Muscle layer of duodenum (tissue), 2 donors: ENCODE measurements around the gene TCN2.
"Not testable (repeated sequence)": the region's sequence is repeated elsewhere in the genome, so short reads cannot be mapped to it uniquely, and the experiment has no call there.

ENCODE experiments used
- H3K27ac ChIP-seq: one replicate; pipeline ENCODE4 v1.7.0; 2013; ENCODE audit warnings: mild to moderate bottlenecking, low read length
- H3K27me3 ChIP-seq: one replicate; pipeline ENCODE4 v1.7.0; 2013; ENCODE audit warnings: low read depth, mild to moderate bottlenecking, control low read depth, low read length
- H3K36me3 ChIP-seq, 2 donors: one replicate each; pipeline ENCODE4 v1.7.0; 2013; ENCODE audit warnings: low read length in 2 of 2, control low read depth in 1 of 2, mild to moderate bottlenecking in 1 of 2; ENCODE audit not compliant: insufficient read depth in 2 of 2, control insufficient read depth in 1 of 2
- H3K4me1 ChIP-seq, 2 donors: one replicate each; pipeline ENCODE4 v1.7.0; 2013; ENCODE audit warnings: low read length in 2 of 2, mild to moderate bottlenecking in 2 of 2, control low read depth in 1 of 2, moderate library complexity in 1 of 2; ENCODE audit not compliant: insufficient read depth in 2 of 2, control insufficient read depth in 1 of 2
- H3K4me3 ChIP-seq, 2 donors: one replicate each; pipeline ENCODE4 v1.7.0; 2013; ENCODE audit warnings: low read length in 2 of 2, low read depth in 1 of 2, mild to moderate bottlenecking in 1 of 2
- H3K9me3 ChIP-seq, 2 donors: one replicate each; pipeline ENCODE4 v1.7.0; 2013; ENCODE audit warnings: low read length in 2 of 2, control low read depth in 1 of 2, mild to moderate bottlenecking in 1 of 2; ENCODE audit not compliant: control insufficient read depth in 1 of 2
- donor health status: healthy.

The TCN2 gene

GRCh38 chr22:30582051-30582450 lies 24.9 kb upstream of the TCN2 start:
- no peak overlapping the region for H3K27ac ChIP-seq
- H3K4me3 ChIP-seq = no peak overlapping the region
- no peaks in the 10 kb centered on the region for H3K4me1 ChIP-seq
- H3K27me3 ChIP-seq = no peaks in the 10 kb centered on the region
- H3K9me3 ChIP-seq = no peaks in the 10 kb centered on the region
- H3K36me3 ChIP-seq = peaks cover 83 to 98% of the 10 kb centered on the region in 2 donors

- no peak overlapping the region for H3K4me3 ChIP-seq
- H3K27ac ChIP-seq = no peak overlapping the region
- H3K27me3 ChIP-seq = no peaks in the 10 kb centered on the region
- H3K9me3 ChIP-seq = no peaks in the 10 kb centered on the region
- peaks cover 86 to 98% of the 10 kb centered on the region in 2 donors for H3K36me3 ChIP-seq
- H3K4me1 ChIP-seq = no peaks in the 10 kb centered on the region
Measured at GRCh38 chr22:30582788-30583545, 24.0 kb upstream of the TCN2 start.

DNA sequence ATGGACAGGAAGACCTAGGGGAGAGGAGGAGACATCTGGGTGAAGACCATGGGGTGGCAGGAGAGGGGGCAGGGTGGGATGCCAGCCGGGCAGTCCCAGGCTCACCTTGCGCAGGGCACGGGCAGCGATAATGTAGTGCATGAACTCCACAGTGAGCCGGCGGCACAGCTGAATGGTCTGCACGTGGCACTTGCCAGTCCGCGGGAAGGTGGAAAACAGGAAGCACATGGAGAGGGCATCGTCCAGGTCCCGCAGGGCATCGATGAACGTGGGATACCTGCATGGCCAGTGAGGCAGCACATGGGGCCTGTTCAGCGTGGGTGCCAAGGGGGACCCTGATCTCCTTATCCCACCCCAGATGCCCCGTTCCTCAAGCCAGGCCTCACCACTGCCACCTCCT lies 22.5 kb upstream of the TCN2 start:
- Histone ChIP-seq H3K4me3 (no peak overlapping the region), H3K36me3 (peaks cover 91 to 97% of the 10 kb centered on the region in 2 donors), H3K9me3 (no peaks in the 10 kb centered on the region), H3K4me1 (no peaks in the 10 kb centered on the region), H3K27me3 (no peaks in the 10 kb centered on the region), H3K27ac (no peak overlapping the region)

DNA sequence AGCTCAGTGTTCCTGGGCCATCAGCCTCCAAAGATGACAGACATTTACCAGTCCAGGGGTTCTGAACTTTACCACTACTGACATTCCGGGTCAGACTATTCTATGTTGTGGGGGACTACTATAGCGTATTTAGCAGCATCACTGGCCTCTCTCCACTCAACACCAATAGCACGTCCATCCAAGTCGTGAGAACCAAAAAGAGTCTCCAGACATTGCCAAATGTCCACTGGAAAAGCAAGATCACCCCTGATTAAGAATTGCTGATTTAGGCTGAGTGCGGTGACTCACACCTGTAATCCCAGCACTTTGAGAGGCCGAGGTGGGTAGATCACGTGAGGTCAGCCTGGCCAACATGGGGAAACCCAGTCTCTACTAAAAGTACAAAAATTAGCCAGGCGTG lies 20.6 kb upstream of the TCN2 start:
- no peaks in the 10 kb centered on the region for H3K27me3 ChIP-seq
- H3K9me3 ChIP-seq = no peaks in the 10 kb centered on the region
- H3K27ac ChIP-seq = no peak overlapping the region
- peaks cover 74 to 78% of the 10 kb centered on the region in 2 donors for H3K36me3 ChIP-seq
- H3K4me1 ChIP-seq = peaks cover 10 to 17% of the 10 kb centered on the region in 2 donors
- no peak overlapping the region for H3K4me3 ChIP-seq

DNA sequence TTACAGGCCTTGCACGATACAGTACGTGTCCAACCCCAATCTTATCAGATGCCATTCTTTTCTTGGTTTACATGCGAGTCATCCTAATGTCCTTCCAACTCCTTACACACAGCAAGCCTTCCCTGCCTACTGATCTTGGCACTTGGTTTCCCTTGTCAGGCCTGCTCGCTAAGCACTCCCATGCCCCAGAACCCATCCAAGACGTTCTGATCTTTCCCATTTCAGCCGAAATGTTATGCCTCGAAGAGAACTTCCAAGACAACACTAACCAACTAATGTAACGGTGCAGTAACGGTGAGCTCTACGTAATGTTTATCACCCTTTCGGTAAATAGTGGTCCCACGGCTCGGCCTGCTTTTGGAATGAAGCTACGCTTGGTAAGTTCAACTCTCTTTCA lies 15.8 kb upstream of the TCN2 start:
- peak overlapping the region; percentile 83 to 93 for H3K4me3 ChIP-seq
- H3K27me3 ChIP-seq = no peaks in the 10 kb centered on the region
- H3K4me1 ChIP-seq = peaks cover 10 to 17% of the 10 kb centered on the region in 2 donors
- peak overlapping the region; percentile 87 for H3K27ac ChIP-seq
- H3K36me3 ChIP-seq = peaks cover 30 to 32% of the 10 kb centered on the region in 2 donors
- H3K9me3 ChIP-seq = no peaks in the 10 kb centered on the region

GRCh38 chr22:30591588-30592359 lies 15.2 kb upstream of the TCN2 start, which contains the start of gene PES1:
Gene PES1, minus strand, starts transcription at chr22:30591910. Its CDS starts 77 bp downstream, at chr22:30591833.
- H3K36me3 ChIP-seq = peaks cover 25 to 26% of the 10 kb centered on the region in 2 donors
- no peaks in the 10 kb centered on the region for H3K9me3 ChIP-seq
- no peaks in the 10 kb centered on the region for H3K27me3 ChIP-seq
- H3K4me3 ChIP-seq = peak within 1 kb of the TSS; percentile 83 to 93
- H3K27ac ChIP-seq = peak within 1 kb of the TSS; percentile 87
- H3K4me1 ChIP-seq = peaks cover 10 to 17% of the 10 kb centered on the region in 2 donors

DNA sequence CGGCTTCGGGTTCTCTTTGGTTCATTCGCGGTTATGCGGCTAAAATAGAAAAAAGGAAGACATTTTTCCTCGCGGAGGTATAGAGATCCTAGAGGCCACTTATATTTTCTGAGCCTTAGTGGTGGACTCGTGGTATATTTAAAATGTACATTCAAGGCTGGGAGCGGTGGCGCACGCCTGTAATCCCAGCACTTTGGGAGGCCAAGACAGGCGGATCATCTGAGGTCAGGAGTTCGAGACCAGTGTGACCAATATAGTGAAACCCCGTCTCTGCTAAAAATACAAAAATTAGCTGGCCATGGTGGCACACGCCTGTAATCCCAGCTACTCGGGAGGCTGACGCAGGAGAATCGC lies 14.6 kb upstream of the TCN2 start:
- H3K4me1 ChIP-seq = peaks cover 10 to 17% of the 10 kb centered on the region in 2 donors
- H3K36me3 ChIP-seq = peaks cover 19 to 21% of the 10 kb centered on the region in 2 donors
- H3K27ac ChIP-seq, H3K9me3 ChIP-seq, H3K27me3 ChIP-seq: not testable (repeated sequence)
- H3K4me3 ChIP-seq = peak overlapping the region; percentile 83 to 93

GRCh38 chr22:30596199-30596598 lies 10.8 kb upstream of the TCN2 start:
- no peak overlapping the region for H3K27ac ChIP-seq
- H3K9me3 ChIP-seq = no peaks in the 10 kb centered on the region
- H3K36me3 ChIP-seq = no peaks in the 10 kb centered on the region
- peaks cover 0 to under 1% of the 10 kb centered on the region in 2 donors for H3K4me1 ChIP-seq
- no peaks in the 10 kb centered on the region for H3K27me3 ChIP-seq
- no peak overlapping the region for H3K4me3 ChIP-seq

- H3K36me3 ChIP-seq = no peaks in the 10 kb centered on the region
- no peak overlapping the region for H3K27ac ChIP-seq
- no peaks in the 10 kb centered on the region for H3K27me3 ChIP-seq
- no peak overlapping the region for H3K4me3 ChIP-seq
- H3K4me1 ChIP-seq = no peaks in the 10 kb centered on the region
- H3K9me3 ChIP-seq = no peaks in the 10 kb centered on the region
Measured at GRCh38 chr22:30596886-30597285, 10.1 kb upstream of the TCN2 start.

- Histone ChIP-seq H3K27me3 (no peaks in the 10 kb centered on the region), H3K4me3 (no peak overlapping the region), H3K36me3 (no peaks in the 10 kb centered on the region), H3K27ac (no peak overlapping the region), H3K4me1 (no peaks in the 10 kb centered on the region), H3K9me3 (no peaks in the 10 kb centered on the region)
Measured at GRCh38 chr22:30598986-30599385, 8.0 kb upstream of the TCN2 start.

- no peaks in the 10 kb centered on the region for H3K27me3 ChIP-seq
- peaks cover 4 to 6% of the 10 kb centered on the region in 2 donors for H3K4me1 ChIP-seq
- H3K27ac ChIP-seq = no peak overlapping the region
- H3K4me3 ChIP-seq = no peak overlapping the region
- H3K9me3 ChIP-seq = no peaks in the 10 kb centered on the region
- no peaks in the 10 kb centered on the region for H3K36me3 ChIP-seq
Measured at GRCh38 chr22:30600921-30601320, 6.1 kb upstream of the TCN2 start.
